ENCODE measurements around the gene OXSR1.

DNA sequence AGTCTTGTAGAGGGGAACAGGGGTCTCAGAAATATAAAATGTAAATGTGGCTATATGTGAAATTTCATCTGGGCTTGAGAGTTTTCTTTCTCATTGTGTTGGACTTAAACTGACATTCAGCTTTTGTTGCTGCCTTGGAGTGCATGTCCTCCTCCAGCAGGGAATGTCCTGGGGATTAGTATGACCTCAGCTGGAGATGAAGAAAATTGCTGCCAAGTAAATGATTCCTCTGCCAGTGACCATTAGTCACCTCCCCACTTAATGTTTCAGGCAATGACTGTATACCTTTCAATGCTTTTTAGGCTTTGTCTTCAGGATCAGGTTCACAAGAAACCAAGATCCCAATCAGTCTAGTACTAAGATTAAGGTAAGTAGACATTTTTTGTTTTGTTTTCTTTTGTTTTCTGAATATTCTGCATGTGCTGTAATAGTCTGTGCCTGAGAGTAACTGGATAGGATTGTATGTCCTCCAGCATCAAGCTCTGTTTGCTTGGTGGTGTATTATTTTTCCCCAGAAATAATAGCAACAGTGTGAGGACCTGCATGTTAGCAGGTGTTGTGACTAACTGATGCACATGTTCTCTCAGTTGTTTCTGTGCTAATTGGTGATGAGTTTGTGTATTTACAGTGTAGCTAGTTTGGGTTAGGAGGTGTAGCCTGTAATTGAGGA, 82.2 kb downstream of the OXSR1 start:
- TF ChIP-seq, protein P1, sequence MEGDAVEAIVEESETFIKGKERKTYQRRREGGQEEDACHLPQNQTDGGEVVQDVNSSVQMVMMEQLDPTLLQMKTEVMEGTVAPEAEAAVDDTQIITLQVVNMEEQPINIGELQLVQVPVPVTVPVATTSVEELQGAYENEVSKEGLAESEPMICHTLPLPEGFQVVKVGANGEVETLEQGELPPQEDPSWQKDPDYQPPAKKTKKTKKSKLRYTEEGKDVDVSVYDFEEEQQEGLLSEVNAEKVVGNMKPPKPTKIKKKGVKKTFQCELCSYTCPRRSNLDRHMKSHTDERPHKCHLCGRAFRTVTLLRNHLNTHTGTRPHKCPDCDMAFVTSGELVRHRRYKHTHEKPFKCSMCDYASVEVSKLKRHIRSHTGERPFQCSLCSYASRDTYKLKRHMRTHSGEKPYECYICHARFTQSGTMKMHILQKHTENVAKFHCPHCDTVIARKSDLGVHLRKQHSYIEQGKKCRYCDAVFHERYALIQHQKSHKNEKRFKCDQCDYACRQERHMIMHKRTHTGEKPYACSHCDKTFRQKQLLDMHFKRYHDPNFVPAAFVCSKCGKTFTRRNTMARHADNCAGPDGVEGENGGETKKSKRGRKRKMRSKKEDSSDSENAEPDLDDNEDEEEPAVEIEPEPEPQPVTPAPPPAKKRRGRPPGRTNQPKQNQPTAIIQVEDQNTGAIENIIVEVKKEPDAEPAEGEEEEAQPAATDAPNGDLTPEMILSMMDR (IDR thresholded peaks at IDR 0.05) = no peak
- TF ChIP-seq POLR2A (IDR thresholded peaks at IDR 0.05) = no peak

Measured in ovary (tissue), 3 donors.